Esophagus muscularis mucosa (tissue), 4 donors: Measurements from ENCODE around the gene SLC25A10.

Experiments used
- CTCF ChIP-seq, 3 experiments: fragments of 200-600 bp in 2 of 3; fragments of 450-650 bp in 1 of 3; sonication (generic) in 2 of 3; IDR thresholded peaks; one replicate each; pipeline ENCODE4 v1.5.1; 2017 to 2019; ENCODE audit warnings: antibody characterized with exemption in 3 of 3, mild to moderate bottlenecking in 2 of 3, moderate library complexity in 1 of 3
- EP300 ChIP-seq: sonication (generic); formaldehyde crosslinking; IDR thresholded peaks from one replicate; pipeline ENCODE4 v1.6.1; 2017; ENCODE audit warnings: antibody characterized with exemption
- POLR2A ChIP-seq: fragments of 450-650 bp; IDR thresholded peaks from one replicate; pipeline ENCODE4 v1.6.1; 2017; ENCODE audit warnings: antibody characterized with exemption, moderate library complexity, mild to moderate bottlenecking, low read depth
- POLR2AphosphoS5 ChIP-seq, 2 donors: sonication (generic); formaldehyde crosslinking; IDR thresholded peaks; one replicate each; pipeline ENCODE4 v1.6.1; 2017; ENCODE audit warnings: antibody characterized with exemption in 2 of 2

- TF ChIP-seq CTCF (IDR thresholded peaks at IDR 0.05) (no peak), POLR2A (no peak), POLR2AphosphoS5 (IDR thresholded peaks at IDR 0.05) (no peak), EP300 (no peak)
Observed at GRCh38 chr17:81713556-81714411, 1.7 kb downstream of the SLC25A10 start.
